NB4 (cell line): ENCODE data around the gene HNF1A.

Experiments used
- MYC ChIP-seq: IDR thresholded peaks from 2 replicates; pipeline ENCODE4 v1.6.1; 2011; ENCODE audit warnings: low read depth, low read length
- POLR2A ChIP-seq: IDR thresholded peaks from 2 replicates; pipeline ENCODE4 v1.6.1; 2011; ENCODE audit warnings: mild to moderate bottlenecking; ENCODE audit not compliant: insufficient read length; ENCODE audit errors: extremely low read depth
- TF ChIP-seq, protein P1 (sequence below): IDR thresholded peaks from one replicate; pipeline ENCODE4 v1.5.1; 2012; ENCODE audit warnings: low read depth, low read length
- TF ChIP-seq, protein P2 (sequence below): IDR thresholded peaks from 2 replicates; pipeline ENCODE4 v1.6.1; 2011; ENCODE audit warnings: low read depth, low read length

DNA sequence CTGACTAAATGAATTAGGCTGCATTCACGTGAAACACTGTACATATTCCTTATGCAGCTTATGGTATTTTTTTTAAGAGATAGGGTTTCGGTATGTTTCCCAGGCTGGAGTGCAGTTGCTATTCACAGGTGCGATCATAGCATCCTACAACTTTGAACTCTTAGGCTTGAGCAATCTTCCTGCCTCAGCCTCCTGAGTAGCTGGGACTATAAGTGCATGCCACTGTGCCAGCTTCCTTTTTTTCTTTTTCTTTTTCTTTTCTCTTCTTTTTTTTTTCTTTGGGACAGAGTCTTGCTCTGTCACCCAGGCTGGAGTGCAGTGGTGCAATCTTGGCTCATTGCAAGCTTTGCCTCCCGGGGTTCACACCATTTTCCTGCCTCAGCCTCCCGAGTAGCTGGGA lies 38.3 kb upstream of the HNF1A start:
- TF ChIP-seq, protein P1, sequence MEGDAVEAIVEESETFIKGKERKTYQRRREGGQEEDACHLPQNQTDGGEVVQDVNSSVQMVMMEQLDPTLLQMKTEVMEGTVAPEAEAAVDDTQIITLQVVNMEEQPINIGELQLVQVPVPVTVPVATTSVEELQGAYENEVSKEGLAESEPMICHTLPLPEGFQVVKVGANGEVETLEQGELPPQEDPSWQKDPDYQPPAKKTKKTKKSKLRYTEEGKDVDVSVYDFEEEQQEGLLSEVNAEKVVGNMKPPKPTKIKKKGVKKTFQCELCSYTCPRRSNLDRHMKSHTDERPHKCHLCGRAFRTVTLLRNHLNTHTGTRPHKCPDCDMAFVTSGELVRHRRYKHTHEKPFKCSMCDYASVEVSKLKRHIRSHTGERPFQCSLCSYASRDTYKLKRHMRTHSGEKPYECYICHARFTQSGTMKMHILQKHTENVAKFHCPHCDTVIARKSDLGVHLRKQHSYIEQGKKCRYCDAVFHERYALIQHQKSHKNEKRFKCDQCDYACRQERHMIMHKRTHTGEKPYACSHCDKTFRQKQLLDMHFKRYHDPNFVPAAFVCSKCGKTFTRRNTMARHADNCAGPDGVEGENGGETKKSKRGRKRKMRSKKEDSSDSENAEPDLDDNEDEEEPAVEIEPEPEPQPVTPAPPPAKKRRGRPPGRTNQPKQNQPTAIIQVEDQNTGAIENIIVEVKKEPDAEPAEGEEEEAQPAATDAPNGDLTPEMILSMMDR, result no peak
- TF ChIP-seq POLR2A, result no peak
- TF ChIP-seq MYC, result no peak
- TF ChIP-seq, protein P2, sequence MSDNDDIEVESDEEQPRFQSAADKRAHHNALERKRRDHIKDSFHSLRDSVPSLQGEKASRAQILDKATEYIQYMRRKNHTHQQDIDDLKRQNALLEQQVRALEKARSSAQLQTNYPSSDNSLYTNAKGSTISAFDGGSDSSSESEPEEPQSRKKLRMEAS, result no peak
